Germinal center (tissue), 1 donor: ENCODE measurements around the gene PALLD.

Experiments used
- DNase-seq: peaks from one replicate; pipeline ENCODE4 v3.0.0; 2012; ENCODE audit warnings: mixed read lengths, low spot score

Gene PALLD

GRCh38 chr4:168558599-168558998 lies 61.7 kb downstream of the PALLD start:
- no peak for DNase-seq

- no peak for DNase-seq
These were observed 63.6 kb downstream of the PALLD start for GRCh38 chr4:168560184-168561180.

DNA sequence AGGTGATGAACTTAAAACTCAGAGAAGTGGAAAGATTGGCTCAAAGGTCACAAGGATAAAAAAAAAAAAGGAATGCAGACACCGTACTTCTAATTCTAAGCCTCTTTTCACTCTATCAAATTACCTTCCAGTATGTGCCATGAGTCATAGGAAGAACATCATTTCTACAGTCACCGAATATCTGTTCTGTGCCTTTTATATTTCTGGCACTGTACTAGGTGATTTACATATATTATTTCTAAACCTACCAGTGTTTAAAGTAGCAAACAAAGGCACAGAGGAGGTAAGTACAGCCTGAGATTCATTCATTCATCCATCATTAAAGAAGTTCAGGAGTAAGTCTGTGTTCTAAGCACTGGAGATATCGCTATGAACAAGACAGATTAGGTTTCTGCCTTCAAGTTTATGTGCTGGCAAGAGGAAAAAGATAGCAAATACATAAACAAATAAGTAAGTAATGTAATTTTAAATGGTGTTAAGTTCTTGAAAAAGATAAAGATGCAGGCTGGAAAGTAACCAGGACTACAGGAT lies 65.3 kb downstream of the PALLD start:
- no peak for DNase-seq

DNA sequence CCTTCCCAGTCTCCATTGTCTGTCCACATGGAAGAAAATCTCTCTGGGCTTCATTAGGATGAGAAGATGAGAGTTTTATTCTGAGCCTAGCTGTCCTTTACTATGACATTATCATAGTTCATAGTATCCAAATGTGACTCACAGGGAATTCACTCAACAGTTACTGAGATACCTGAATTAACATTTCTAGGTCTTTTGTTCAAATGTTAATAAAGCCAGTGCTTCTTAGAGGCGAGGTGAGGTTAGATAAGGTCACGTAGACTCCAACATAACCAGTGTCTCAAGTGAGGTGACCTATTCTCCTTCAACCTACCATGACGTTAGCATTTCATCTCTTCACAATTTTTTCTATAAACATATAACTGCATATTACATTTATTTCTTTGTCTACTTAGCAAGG lies 67.2 kb downstream of the PALLD start:
- DNase-seq = no peak

DNA sequence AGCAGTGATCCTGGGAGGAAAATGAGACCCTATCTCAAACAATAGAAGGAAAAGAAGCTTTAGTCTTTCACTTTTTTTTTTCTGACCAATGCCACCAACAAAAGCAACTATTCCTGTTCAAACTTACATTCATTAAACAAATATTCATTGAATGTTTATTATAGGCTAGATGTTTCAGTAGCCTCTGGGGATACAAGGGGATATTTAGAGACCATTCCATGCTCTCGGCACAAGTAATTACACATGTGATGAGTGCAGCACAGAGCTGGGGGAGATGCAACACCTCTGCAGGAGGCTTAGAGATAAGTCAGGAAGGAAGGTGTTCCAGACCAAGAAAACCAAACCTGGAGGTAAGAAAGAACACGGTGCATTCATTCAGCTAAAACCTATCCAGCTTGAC lies 68.3 kb downstream of the PALLD start:
- no peak for DNase-seq

DNA sequence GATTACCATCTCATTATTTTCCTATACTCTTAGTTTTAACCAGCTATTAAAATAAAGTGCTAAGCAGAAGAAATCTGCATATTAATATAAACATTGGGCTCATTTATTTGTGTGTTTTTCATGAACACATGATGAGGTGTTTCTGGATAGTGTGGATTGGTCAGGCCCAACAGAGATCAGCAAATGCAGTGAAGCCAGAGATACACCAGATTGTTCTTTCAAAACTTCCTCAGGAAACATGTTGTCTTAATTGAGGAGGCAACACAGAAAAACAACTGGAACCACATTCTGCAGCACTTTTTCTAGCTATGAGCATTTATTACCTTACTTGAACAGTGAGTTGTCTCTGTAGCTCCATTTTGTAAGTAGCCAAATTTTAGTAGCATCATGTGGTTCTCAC lies 69.9 kb downstream of the PALLD start:
- no peak for DNase-seq

DNA sequence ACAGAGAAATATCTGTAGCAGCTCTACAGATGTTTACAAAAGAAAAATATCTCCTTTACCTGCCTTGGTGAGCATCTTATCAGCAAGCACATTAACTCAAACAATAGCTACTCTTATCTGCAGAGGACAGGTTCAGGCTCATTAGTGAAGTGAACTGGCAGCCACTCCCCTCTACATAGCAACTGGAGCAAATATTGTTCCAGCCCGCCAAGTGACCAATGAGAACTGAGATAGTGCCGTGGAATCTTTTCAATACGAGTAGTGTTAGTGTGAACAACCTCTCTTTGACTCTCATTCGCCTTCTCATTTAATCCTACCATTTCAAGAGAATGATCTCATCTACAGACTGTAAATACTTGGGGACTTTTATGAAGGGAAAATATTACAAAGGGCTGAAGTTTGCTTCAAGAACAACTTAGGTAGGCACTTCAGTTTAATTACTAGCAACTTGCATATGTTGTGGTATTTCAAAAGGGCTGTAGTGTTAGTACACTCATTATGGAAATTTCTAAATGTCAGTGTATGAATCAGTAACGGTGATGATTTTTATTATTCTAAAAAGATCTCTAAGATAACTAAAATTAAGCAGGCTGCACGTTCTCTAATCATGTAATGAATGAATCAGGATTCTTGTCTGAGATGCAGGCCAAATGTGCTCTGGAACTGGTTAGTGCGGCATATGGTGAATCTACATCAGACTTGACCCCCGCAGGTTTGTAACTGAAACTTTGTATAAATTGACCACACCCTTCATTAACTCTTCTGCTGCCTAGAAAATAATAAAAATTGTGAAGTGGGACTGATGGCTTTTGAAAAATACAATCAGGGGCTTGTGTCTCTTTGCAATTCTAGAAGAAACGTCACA lies 72.4 kb downstream of the PALLD start:
- DNase-seq = no peak

GRCh38 chr4:168569931-168570276 lies 73.1 kb downstream of the PALLD start:
- no peak for DNase-seq

- no peak for DNase-seq
These were observed 73.6 kb downstream of the PALLD start for GRCh38 chr4:168570466-168570865.

- no peak for DNase-seq
These were observed 75.2 kb downstream of the PALLD start for GRCh38 chr4:168572002-168572401.

- no peak for DNase-seq
These were observed 77.0 kb downstream of the PALLD start for GRCh38 chr4:168573870-168574269.

DNA sequence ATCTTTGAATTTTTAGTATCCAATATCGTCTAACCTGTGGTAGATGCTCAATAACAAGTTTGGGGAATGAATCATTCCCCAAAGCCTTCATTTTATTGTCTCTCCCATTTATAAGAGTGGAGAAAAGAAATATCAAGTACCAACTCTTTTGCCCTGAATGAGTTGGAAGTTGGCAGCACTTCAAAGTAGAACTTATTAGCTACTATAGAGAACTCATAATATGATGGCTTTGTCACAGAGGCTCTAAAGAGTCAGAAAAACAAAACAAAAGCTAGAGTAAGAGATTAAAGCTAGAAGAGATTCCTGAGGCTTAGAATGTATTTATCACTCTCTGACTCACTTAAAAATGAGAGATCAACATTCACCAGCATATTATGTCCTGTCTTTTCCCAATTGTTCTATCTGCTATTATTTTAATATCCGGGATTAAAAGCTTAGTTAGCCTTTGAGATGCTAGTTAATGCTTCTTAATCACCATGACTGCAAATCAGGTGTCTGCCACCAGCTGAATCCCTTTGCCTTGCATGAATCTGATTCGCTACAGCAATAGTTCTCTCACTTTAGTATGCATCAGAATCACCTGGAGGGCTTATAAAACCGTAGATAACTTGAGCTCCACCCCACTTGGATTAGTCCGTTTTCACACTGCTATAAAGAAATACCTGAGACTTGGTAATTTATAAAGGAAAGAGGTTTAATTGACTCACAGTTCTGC lies 77.9 kb downstream of the PALLD start:
- DNase-seq = no peak

GRCh38 chr4:168575473-168575872 lies 78.6 kb downstream of the PALLD start:
- no peak for DNase-seq

DNA sequence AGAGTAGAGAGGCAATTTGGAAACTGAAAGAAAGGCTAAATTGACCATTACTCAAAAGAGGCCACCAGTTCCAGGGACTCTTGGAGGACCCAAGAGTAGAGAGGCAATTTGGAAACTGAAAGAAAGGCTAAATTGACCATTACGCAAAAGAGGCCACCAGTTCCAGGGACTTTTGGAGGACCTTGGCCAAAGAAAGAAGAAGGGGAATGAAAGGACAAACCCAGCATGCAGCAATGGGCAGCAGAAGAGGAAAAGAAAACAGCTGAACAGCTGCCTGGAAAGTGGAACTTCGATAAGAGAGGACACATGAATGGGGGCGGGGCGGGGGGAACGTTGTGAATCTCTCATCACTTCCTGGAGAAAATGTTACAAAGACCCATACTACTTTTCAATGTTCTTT lies 80.8 kb downstream of the PALLD start:
- DNase-seq = no peak

DNA sequence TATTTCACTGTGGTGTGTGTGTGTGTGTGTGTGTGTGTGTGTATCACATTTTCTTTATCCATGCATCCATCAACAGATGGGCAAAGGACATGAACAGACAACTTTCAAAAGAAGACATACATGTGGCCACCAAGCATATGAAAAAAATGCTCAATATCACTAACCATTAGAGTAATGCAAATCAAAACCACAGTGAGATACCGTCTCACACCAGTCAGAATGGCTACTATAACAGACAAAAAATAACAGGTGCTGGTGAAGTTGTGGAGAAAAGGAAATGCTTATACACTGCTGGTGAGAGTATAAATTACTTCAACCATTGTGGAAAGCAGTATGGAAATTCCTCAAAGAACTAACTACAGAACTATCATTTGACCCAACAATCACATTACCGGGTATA lies 83.4 kb downstream of the PALLD start:
- no peak for DNase-seq

DNA sequence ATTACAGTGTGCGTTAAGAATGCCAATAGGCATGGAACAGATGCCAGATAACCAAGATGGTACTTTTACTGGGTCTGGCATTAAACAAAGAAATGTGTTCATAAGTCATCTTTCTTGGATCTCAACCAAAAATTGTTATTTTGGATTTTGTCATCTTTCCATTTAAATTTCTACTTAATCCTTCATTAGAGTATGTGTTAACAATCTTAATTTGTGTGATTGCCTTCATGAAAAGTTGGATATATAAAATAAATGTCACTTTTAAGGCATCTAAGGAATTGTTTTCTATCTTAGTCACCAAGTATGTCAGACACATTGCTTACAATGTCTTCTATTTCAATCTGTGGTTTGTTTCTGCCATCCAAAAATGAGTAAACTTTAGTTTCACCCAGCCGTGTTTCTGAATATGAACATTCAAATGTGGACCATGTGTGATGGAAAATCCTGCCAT lies 87.5 kb downstream of the PALLD start:
- DNase-seq = no peak

DNA sequence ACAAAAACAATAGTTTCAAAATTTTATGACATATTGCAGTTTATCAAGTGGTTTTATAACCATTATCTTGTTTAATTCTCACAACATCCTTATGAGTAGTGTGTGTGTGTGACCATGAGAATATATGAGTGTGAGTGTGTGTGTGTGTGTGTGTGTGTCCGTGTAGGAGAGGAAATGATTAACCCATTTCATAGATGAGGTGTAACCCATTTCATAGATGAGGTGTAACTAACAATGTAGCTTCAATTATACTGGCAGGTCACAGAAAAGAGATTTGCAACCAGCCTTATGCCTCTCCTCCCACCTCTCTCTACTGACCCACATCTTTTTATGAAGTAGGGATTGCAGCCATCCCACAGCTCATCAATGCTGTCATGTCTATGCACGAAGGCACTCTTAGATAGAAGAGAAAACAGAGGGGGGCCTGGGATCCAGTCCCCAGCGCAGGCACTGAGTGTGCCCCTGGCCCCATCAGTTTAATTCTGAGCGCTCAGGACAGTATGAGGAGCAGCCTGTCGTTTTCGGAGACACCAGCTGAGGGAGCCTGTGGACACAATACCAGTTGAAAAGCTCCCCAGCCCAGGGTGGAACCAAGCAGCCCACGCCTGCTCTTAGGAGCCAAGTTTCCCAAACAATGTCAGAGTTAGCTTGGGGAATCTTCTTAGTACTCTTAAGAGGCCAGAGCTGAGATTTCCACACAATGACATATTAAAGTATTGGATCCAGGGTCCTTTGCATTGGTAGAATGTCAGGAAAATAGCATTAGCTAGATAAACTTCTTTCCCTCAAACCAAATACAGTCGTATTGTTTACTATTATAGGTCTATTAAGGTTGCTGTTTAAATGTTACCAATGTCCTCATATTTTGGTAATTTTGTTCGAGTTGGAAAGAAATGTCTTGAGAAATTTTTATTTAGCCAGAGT lies 88.6 kb downstream of the PALLD start:
- peak; percentile 19 for DNase-seq

DNA sequence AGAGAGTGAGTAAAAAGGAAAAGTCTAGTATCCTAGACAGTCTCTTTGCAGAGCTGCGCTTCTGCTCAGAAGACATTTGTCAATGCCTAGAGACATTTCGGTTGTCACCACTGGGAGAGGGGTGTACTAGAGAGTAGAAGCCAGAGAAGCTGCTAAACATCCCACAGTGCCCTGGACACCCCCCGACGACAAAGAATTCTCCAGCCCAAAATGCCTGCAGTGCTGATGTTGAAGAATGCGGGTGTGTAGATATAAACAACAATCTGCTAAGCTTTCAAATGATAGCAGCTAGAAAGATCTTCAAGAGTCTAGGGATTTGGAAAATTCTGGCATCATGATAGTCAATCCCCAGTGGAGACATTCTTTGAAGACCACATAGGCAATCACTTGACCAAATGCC lies 90.1 kb downstream of the PALLD start:
- no peak for DNase-seq

DNA sequence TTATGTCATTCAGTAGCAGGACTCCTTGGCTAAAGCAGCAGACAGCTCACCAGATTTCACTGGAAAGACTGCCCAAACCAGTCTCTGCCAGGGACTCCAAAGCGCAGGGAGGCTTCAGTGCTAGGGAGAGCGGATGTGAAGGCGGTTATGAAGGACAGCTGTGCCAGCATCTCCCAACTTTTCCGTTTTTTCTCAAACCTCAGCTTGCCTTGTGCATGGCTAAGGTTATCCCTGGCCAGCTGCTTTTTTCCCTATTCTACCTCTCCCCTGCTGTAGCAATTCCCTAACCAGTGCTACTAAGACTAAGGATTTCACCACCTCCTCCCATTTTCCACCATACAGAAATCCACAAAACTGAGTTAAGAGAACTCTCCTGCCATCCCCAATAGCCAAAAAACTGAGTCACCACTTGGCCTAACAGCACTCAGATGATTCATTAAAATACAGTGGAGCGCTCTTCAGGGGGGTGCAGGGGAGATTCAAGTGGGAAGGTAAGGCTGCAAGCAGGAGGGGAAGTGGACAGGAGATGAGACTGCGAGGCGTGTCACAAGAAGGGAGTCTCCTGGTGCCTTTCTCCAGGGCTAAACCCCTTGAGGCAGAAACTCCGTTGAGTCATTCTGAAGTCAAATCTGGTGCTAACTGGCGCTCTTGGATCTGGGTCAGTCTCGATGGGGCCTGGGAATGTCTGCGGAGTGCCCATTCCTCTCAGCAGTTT lies 90.7 kb downstream of the PALLD start:
- DNase-seq = no peak

DNA sequence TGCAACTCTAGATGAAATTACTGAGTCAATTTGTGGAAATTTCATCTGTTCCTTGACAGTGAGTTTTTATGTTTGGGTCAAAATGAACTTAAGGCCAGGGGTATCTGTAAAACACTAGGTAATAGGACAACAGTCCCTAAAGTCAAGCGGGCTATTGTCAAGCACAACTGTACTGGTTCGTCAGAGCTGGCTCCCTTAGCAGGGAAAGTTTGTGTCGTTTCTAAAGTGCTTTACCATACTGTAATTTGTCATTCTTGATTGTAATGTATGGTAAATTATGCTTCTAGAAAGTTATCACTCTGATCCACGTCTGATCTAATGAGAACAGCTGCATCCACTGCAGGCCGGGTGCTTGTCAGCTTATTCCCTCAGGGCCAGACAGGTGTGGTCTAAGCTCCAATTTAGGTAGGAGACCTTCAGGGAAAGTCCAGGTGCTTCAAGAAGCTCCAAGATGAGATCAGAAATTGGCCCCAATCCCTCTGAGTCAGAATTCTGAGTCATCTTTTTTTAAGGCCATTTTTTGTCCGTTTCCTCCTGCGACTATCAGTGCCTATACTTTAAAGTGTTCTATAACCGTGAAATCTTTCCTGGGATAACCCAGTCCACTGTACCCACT lies 92.2 kb downstream of the PALLD start:
- no peak for DNase-seq
